DND-41 (cell line): ENCODE data around the gene XKR3.
A peak's percentile ranks its signal among the peaks of the same experiment; 100 is the strongest.

Source experiments
- ATAC-seq: fragments of 200-7000 bp; cut with Tn5 transposase; 3 replicates; pipeline ENCODE4 v1.9.1; 2021; ENCODE audit warnings: low read depth; ENCODE audit not compliant: insufficient read depth
- DNase-seq: peaks from one replicate; pipeline ENCODE4 v3.0.0-alpha.2; 2020
- H2AFZ ChIP-seq: 2 replicates; pipeline ENCODE4 v1.6.0; 2012; ENCODE audit warnings: low read depth, low read length
- H3K27ac ChIP-seq: 2 replicates; pipeline ENCODE4 v1.5.1; 2012; ENCODE audit warnings: low read length, inconsistent platforms
- H3K27me3 ChIP-seq: fragments of 200-600 bp; sonication (generic); 2 replicates; pipeline ENCODE4 v1.6.0; 2012; ENCODE audit warnings: low read length, mild to moderate bottlenecking, inconsistent platforms; ENCODE audit not compliant: insufficient read depth, poor library complexity
- H3K36me3 ChIP-seq: 2 replicates; pipeline ENCODE4 v1.5.1; 2012; ENCODE audit warnings: low read length, inconsistent platforms; ENCODE audit not compliant: insufficient read depth
- H3K4me1 ChIP-seq: 2 replicates; pipeline ENCODE4 v1.5.1; 2012; ENCODE audit warnings: mild to moderate bottlenecking, low read length; ENCODE audit not compliant: insufficient read depth
- H3K4me2 ChIP-seq: 2 replicates; pipeline ENCODE4 v1.6.0; 2012; ENCODE audit warnings: mild to moderate bottlenecking, moderate library complexity, low read length, inconsistent platforms; ENCODE audit not compliant: insufficient read depth
- H3K4me3 ChIP-seq, 2 experiments: fragments of 200-600 bp in 1 of 2; shearing (Covaris generic) in 1 of 2; 2 replicates each; pipeline ENCODE4 v1.5.1; 2012 to 2016; ENCODE audit warnings: inconsistent platforms in 2 of 2, low read length in 2 of 2, mild to moderate bottlenecking in 2 of 2, low read depth in 1 of 2, moderate library complexity in 1 of 2
- H3K79me2 ChIP-seq: 2 replicates; pipeline ENCODE4 v1.6.0; 2012; ENCODE audit warnings: low read length, inconsistent platforms; ENCODE audit not compliant: insufficient read depth
- H3K9ac ChIP-seq: 2 replicates; pipeline ENCODE4 v1.6.0; 2012; ENCODE audit warnings: low read depth, mild to moderate bottlenecking, inconsistent platforms, low read length, moderate library complexity
- H3K9me3 ChIP-seq: 2 replicates; pipeline ENCODE4 v1.5.1; 2012; ENCODE audit warnings: low read length, moderate library complexity, mild to moderate bottlenecking, inconsistent platforms; ENCODE audit not compliant: insufficient read depth, severe bottlenecking
- H4K20me1 ChIP-seq: 2 replicates; pipeline ENCODE4 v1.6.0; 2012; ENCODE audit warnings: low read length; ENCODE audit not compliant: insufficient read depth
- CTCF ChIP-seq: IDR thresholded peaks from 2 replicates; pipeline ENCODE4 v1.5.1; 2012; ENCODE audit warnings: borderline replicate concordance, low read length, moderate library complexity, mild to moderate bottlenecking; ENCODE audit not compliant: poor library complexity, severe bottlenecking; ENCODE audit errors: extremely low read depth
- EZH2 ChIP-seq: IDR thresholded peaks from 3 replicates; pipeline ENCODE4 v1.6.1; 2012; ENCODE audit warnings: borderline replicate concordance, low read depth, mild to moderate bottlenecking, moderate library complexity, low read length, inconsistent platforms; ENCODE audit not compliant: severe bottlenecking

The XKR3 gene

GRCh38 chr22:16781764-16782329 lies 43.4 kb downstream of the XKR3 start:
- no peak for TF ChIP-seq EZH2
- no peak for TF ChIP-seq CTCF
- Histone ChIP-seq H3K79me2 (no peaks in the 10 kb centered on the region), H3K4me2 (no peak overlapping the region), H3K4me3 (no peak overlapping the region), H3K4me1 (peaks cover 5% of the 10 kb centered on the region; the same call in 1 of the 2 replicates), H3K27ac (no peak overlapping the region), H3K9me3 (no peaks in the 10 kb centered on the region), H3K9ac (no peak overlapping the region), H2AFZ (no peak overlapping the region), H4K20me1 (no peaks in the 10 kb centered on the region), H3K36me3 (no peaks in the 10 kb centered on the region), H3K27me3 (no peaks in the 10 kb centered on the region)
- DNase-seq, result no peak
- no peak for ATAC-seq

- TF ChIP-seq EZH2 (no peak), CTCF (no peak)
- no peak overlapping the region for H3K27ac ChIP-seq
- H3K4me2 ChIP-seq, result no peak overlapping the region
- no peaks in the 10 kb centered on the region for H3K27me3 ChIP-seq
- H3K9me3 ChIP-seq, result no peaks in the 10 kb centered on the region
- H4K20me1 ChIP-seq, result no peaks in the 10 kb centered on the region
- no peak overlapping the region for H2AFZ ChIP-seq
- ATAC-seq (peak; percentile 31; the same call in 1 of the 3 replicates), DNase-seq (no peak)
- H3K36me3 ChIP-seq, result no peaks in the 10 kb centered on the region
- H3K79me2 ChIP-seq, result no peaks in the 10 kb centered on the region
- H3K4me1 ChIP-seq, result peaks cover 5% of the 10 kb centered on the region; the same call in 1 of the 2 replicates
- H3K4me3 ChIP-seq, result no peak overlapping the region
- H3K9ac ChIP-seq, result no peak overlapping the region
These were observed 44.0 kb downstream of the XKR3 start for GRCh38 chr22:16781074-16781763.

- ATAC-seq (no peak), DNase-seq (no peak)
- H3K4me2 ChIP-seq, result no peak overlapping the region
- no peaks in the 10 kb centered on the region for H3K79me2 ChIP-seq
- no peak overlapping the region for H3K9ac ChIP-seq
- no peaks in the 10 kb centered on the region for H3K27me3 ChIP-seq
- no peak overlapping the region for H3K27ac ChIP-seq
- H2AFZ ChIP-seq, result no peak overlapping the region
- H3K4me3 ChIP-seq, result no peak overlapping the region
- peaks cover 8% of the 10 kb centered on the region for H3K9me3 ChIP-seq
- H4K20me1 ChIP-seq, result no peaks in the 10 kb centered on the region
- peaks cover 21% of the 10 kb centered on the region for H3K4me1 ChIP-seq
- TF ChIP-seq CTCF (no peak), EZH2 (no peak)
- no peaks in the 10 kb centered on the region for H3K36me3 ChIP-seq
These were observed 47.8 kb downstream of the XKR3 start for GRCh38 chr22:16777284-16777924.
